Calu3 (cell line): ENCODE results near the gene SIM1. TPM values are rescaled to one million over a fixed set of nuclear protein-coding genes. Genes with fewer than 3 reads are reported as not detected.

Experiments used
- Bru-seq: library from RNA; stranded (reverse); fragments of 400-500 nt; gene quantifications from one replicate; lab custom pipeline; 2021; lab: Mats Ljungman, UMichigan
- BruChase-seq, 2 experiments: library from RNA; stranded (reverse); fragments of 400-500 nt; gene quantifications; one replicate each; lab custom pipeline; 2021; lab: Mats Ljungman, UMichigan
- BruUV-seq: library from RNA; stranded (reverse); fragments of 400-500 nt; replicated peaks from 2 replicates; lab custom pipeline; 2021; lab: Mats Ljungman, UMichigan
- CTCF ChIA-PET: fragments of 300-600 bp; sonication (Branson Sonifier 250); formaldehyde crosslinking; loops from one replicate; lab custom pipeline; 2022; ENCODE audit warnings: antibody characterized with exemption; lab: Charles Lee
- DNase-seq: peaks from one replicate; pipeline ENCODE4 v3.0.0; 2022
- H3K27ac Mint-ChIP-seq: one replicate; pipeline ENCODE4 v1.8.0; 2022; ENCODE audit warnings: mixed read lengths; ENCODE audit not compliant: unreplicated experiment
- H3K27me3 Mint-ChIP-seq: one replicate; pipeline ENCODE4 v1.8.0; 2022; ENCODE audit warnings: mixed read lengths; ENCODE audit not compliant: unreplicated experiment
- H3K36me3 Mint-ChIP-seq: one replicate; pipeline ENCODE4 v1.8.0; 2022; ENCODE audit warnings: mild to moderate bottlenecking, moderate library complexity, mixed read lengths; ENCODE audit not compliant: insufficient read depth, unreplicated experiment
- H3K4me1 Mint-ChIP-seq: one replicate; pipeline ENCODE4 v1.8.0; 2022; ENCODE audit warnings: mild to moderate bottlenecking, low read depth, mixed read lengths; ENCODE audit not compliant: unreplicated experiment
- H3K4me3 Mint-ChIP-seq: one replicate; pipeline ENCODE4 v1.8.0; 2022; ENCODE audit warnings: mild to moderate bottlenecking, low read depth, moderate library complexity, mixed read lengths; ENCODE audit not compliant: unreplicated experiment
- H3K9me3 Mint-ChIP-seq: one replicate; pipeline ENCODE4 v1.8.0; 2022; ENCODE audit warnings: low read depth, mixed read lengths; ENCODE audit not compliant: unreplicated experiment
- intact Hi-C: fragments of 100-400 bp; cut with micrococcal nuclease; formaldehyde crosslinking; loops from one replicate; pipeline ENCODE4 v1.10.0; 2022; ENCODE audit not compliant: unreplicated experiment
- long read RNA-seq: library from polyadenylated mRNA; stranded (forward); transcript quantifications from one replicate; pipeline ENCODE4 v2.0.0, GENCODE V29; 2022
- total RNA-seq: library from RNA; stranded (reverse); gene quantifications from 2 replicates; pipeline ENCODE4 v1.2.3, GENCODE V29; 2022
- TF ChIP-seq, protein P1 (sequence below): fragments of 200-600 bp; IDR thresholded peaks from one replicate; pipeline ENCODE4 v1.8.0; 2022; ENCODE audit warnings: antibody characterized with exemption; ENCODE audit not compliant: unreplicated experiment

SIM1 gene, protein sequence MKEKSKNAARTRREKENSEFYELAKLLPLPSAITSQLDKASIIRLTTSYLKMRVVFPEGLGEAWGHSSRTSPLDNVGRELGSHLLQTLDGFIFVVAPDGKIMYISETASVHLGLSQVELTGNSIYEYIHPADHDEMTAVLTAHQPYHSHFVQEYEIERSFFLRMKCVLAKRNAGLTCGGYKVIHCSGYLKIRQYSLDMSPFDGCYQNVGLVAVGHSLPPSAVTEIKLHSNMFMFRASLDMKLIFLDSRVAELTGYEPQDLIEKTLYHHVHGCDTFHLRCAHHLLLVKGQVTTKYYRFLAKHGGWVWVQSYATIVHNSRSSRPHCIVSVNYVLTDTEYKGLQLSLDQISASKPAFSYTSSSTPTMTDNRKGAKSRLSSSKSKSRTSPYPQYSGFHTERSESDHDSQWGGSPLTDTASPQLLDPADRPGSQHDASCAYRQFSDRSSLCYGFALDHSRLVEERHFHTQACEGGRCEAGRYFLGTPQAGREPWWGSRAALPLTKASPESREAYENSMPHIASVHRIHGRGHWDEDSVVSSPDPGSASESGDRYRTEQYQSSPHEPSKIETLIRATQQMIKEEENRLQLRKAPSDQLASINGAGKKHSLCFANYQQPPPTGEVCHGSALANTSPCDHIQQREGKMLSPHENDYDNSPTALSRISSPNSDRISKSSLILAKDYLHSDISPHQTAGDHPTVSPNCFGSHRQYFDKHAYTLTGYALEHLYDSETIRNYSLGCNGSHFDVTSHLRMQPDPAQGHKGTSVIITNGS
- total RNA-seq (not detected in 2 replicates), Bru-seq, nascent RNA (percentile 11 among the genes with signal in this experiment), BruChase-seq, experiment 1, labeled RNA remaining after a 6-hour chase (percentile 2 among the genes with signal in this experiment), BruChase-seq, experiment 2, labeled RNA remaining after a 2-hour chase (percentile 4 among the genes with signal in this experiment)
- long read RNA-seq, result 0 reads

DNA sequence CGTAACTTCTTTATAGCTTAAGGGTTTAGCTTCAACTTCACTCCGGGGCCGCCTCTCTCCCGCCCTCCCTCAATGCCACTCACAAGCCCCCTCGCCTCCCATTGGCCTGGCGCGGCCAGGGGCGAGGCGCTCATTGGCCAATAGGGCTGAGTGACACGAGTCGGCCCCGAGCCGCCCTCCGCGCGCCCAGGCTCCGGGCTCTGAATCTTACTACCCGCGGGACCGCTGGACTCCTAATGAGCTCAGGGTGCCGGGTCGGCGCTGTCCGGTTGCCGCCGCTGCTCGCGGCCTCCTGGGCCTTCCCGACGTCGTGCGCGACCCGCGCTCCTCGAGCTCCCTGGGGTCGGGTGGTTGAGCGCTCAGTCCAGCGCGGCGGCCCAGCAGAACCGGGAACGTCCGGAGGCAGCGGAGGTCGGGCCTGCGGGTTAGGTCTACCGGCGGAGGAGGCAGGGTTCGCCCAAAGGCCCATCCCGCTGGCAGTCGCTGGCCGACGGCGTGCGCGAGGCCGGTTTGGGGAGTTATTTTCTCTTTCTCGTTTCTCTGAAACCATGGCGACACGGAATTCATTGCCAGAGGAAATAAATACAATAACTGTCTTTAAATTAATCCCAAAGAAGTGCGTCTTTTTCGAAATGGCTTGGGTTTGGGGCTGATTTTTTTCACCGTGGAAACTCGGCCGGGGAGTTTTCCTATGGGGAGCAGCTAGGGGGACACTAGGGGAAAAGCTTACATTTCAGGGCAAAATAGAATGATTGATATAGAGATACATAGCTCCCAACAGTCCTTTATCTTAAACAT lies at the start of gene SIM1:
SIM1 (minus strand) TSS at position 19 of the 798 bp plus-strand sequence. CDS start 1,453 bp downstream, outside the sequence.
- TF ChIP-seq, protein P1, sequence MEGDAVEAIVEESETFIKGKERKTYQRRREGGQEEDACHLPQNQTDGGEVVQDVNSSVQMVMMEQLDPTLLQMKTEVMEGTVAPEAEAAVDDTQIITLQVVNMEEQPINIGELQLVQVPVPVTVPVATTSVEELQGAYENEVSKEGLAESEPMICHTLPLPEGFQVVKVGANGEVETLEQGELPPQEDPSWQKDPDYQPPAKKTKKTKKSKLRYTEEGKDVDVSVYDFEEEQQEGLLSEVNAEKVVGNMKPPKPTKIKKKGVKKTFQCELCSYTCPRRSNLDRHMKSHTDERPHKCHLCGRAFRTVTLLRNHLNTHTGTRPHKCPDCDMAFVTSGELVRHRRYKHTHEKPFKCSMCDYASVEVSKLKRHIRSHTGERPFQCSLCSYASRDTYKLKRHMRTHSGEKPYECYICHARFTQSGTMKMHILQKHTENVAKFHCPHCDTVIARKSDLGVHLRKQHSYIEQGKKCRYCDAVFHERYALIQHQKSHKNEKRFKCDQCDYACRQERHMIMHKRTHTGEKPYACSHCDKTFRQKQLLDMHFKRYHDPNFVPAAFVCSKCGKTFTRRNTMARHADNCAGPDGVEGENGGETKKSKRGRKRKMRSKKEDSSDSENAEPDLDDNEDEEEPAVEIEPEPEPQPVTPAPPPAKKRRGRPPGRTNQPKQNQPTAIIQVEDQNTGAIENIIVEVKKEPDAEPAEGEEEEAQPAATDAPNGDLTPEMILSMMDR, result no peak
- H3K36me3 Mint-ChIP-seq, result peaks cover 10% of the 10 kb centered on the region
- intact Hi-C loops, result no loop called here
- H3K27ac Mint-ChIP-seq, result no peak within 1 kb of the TSS
- BruUV-seq, result no TSS peak
- H3K9me3 Mint-ChIP-seq, result no peaks in the 10 kb centered on the region
- no peak for DNase-seq
- peaks cover 8% of the 10 kb centered on the region for H3K4me1 Mint-ChIP-seq
- H3K4me3 Mint-ChIP-seq, result no peak within 1 kb of the TSS
- H3K27me3 Mint-ChIP-seq, result no peaks in the 10 kb centered on the region
- CTCF ChIA-PET, result no interaction called here

DNA sequence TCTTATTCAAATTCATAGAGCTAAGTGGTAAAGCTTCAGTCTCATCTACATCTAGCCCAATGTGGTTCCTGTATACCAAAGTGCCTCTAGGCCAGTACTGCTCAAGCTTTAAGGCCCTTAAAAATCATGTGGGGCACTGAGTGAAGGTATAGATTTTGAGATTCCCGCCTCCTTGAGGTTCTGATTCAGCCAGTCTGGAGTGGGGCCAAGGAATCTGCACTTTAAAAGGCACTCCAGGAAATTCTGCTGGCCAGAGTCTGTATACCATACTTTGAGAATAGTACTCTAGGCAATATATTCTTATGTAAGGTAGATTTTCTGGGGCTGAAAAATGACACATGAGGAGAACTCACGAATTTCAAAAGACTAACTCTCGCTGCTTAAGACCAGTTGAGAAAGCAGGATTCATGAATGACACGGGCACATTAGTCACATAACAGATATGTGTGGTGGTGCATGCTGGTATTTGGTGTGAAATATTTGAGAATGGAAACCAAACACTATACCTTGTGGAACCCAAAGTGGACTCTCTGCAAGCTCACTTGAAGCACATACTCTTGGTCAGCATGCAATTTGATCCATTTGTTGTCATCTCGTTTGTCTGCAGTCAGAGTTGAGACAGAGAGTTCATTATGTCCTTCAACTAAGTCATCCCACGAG lies 47.6 kb upstream of the SIM1 start:
- no peak overlapping the region for H3K27ac Mint-ChIP-seq
- CTCF ChIA-PET, result no interaction called here
- intact Hi-C loops, result no loop called here
- no TSS peak for BruUV-seq
- no peaks in the 10 kb centered on the region for H3K9me3 Mint-ChIP-seq
- peaks cover 5% of the 10 kb centered on the region for H3K36me3 Mint-ChIP-seq
- H3K4me1 Mint-ChIP-seq, result peaks cover 10% of the 10 kb centered on the region
- TF ChIP-seq, protein P1, result no peak
- no peaks in the 10 kb centered on the region for H3K27me3 Mint-ChIP-seq
- no peak for DNase-seq
- no peak overlapping the region for H3K4me3 Mint-ChIP-seq

DNA sequence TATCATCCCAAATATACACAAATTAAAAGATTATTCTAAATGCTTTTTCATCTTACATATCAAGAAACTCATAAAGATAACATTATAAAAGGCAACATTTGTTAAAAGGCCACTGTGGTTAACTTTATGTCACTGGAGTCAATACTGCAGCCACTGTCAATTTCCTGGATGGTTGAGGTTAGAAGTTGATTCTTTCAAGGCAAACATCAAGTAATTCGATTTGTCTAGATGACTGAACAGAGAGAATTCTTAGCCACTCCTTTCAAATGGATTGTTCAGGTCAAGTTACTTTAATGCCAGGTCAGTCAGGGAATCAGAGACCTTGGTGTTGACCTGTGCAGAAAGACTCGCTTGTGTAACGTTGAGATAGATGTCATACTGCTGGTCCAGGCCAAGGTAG lies 44.4 kb upstream of the SIM1 start:
- H3K4me1 Mint-ChIP-seq, result peaks cover 10% of the 10 kb centered on the region
- peak; percentile 17 for DNase-seq
- no peak overlapping the region for H3K4me3 Mint-ChIP-seq
- H3K27me3 Mint-ChIP-seq, result no peaks in the 10 kb centered on the region
- H3K27ac Mint-ChIP-seq, result no peak overlapping the region
- TF ChIP-seq, protein P1, result no peak
- peaks cover 5% of the 10 kb centered on the region for H3K36me3 Mint-ChIP-seq
- BruUV-seq, result no TSS peak
- intact Hi-C loops, result loop anchor here (5.0 to 10.0 kb wide), 2 partner anchors 43 to 146 kb away; no protein-coding TSS in a partner anchor
- no peaks in the 10 kb centered on the region for H3K9me3 Mint-ChIP-seq
- CTCF ChIA-PET, result no interaction called here
